ENCODE data around the gene FAM193B. TPM values are rescaled to one million over a fixed set of nuclear protein-coding genes. Genes with fewer than 3 reads are reported as not detected.
"Not testable (repeated sequence)": the region's sequence is repeated elsewhere in the genome, so short reads cannot be mapped to it uniquely, and the experiment has no call there.

Gene FAM193B
- total RNA-seq, 1 donor, result 32.6 TPM

DNA sequence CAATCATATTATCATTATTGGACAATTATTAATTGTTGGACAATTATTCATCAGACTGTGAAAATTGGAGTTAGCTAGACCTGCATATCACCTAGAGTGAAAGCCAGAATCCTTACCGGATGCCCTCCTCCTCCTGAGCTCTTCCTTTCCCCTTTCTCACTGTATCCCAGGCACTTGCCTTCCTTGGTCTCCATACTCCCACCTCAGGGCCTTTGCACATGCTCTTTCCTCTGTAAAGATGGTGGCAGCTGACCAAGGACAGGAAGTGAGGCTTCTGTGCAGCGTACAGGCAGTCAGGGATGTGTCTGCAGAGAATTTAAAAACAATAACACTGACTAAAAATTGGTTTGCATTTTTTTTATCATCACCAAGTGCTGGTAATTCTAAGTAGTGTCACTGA is 15.5 kb upstream of the FAM193B start:
- TF ChIP-seq CTCF (IDR thresholded peaks at IDR 0.05; ENCODE audit: extremely low read depth, low read depth, low read length), result no peak

GRCh38 chr5:177568326-177568725 is 14.0 kb upstream of the FAM193B start:
- Histone ChIP-seq H3K27ac (ENCODE audit: low read depth, low read length) (no peak overlapping the region), H2AFZ (ENCODE audit: low read length) (no peak overlapping the region), H3K4me2 (ENCODE audit: insufficient read depth, low read length) (no peak overlapping the region), H3K36me3 (ENCODE audit: insufficient read depth, low read length) (no peaks in the 10 kb centered on the region), H3K79me2 (ENCODE audit: insufficient read depth, low read length) (no peaks in the 10 kb centered on the region), H3K27me3 (ENCODE audit: insufficient read depth, low read length) (peaks cover 7% of the 10 kb centered on the region), H4K20me1 (ENCODE audit: insufficient read depth, low read length) (no peaks in the 10 kb centered on the region), H3K4me3 (ENCODE audit: insufficient read depth, low read length) (no peak overlapping the region), H3K9me3 (ENCODE audit: low read depth, low read length) (no peaks in the 10 kb centered on the region), H3K4me1 (ENCODE audit: insufficient read depth, low read length) (no peaks in the 10 kb centered on the region)
- DNase-seq (ENCODE audit: insufficient read length, low spot score, missing footprints), result no peak
- no peak for TF ChIP-seq CTCF (IDR thresholded peaks at IDR 0.05; ENCODE audit: extremely low read depth, low read depth, low read length)

More for the DNA sequence above, 15.5 kb upstream of the FAM193B start:
- Histone ChIP-seq H3K4me3 (ENCODE audit: insufficient read depth, low read length) (no peak overlapping the region), H3K27me3 (ENCODE audit: insufficient read depth, low read length) (no peaks in the 10 kb centered on the region), H4K20me1 (ENCODE audit: insufficient read depth, low read length) (no peaks in the 10 kb centered on the region), H3K27ac (ENCODE audit: low read depth, low read length) (no peak overlapping the region), H3K4me1 (ENCODE audit: insufficient read depth, low read length) (no peaks in the 10 kb centered on the region), H3K9me3 (ENCODE audit: low read depth, low read length) (no peaks in the 10 kb centered on the region), H3K4me2 (ENCODE audit: insufficient read depth, low read length) (no peak overlapping the region), H2AFZ (ENCODE audit: low read length) (no peak overlapping the region), H3K36me3 (ENCODE audit: insufficient read depth, low read length) (no peaks in the 10 kb centered on the region), H3K79me2 (ENCODE audit: insufficient read depth, low read length) (no peaks in the 10 kb centered on the region)
- DNase-seq (ENCODE audit: insufficient read length, low spot score, missing footprints), result no peak

GRCh38 chr5:177565046-177565445 is 10.7 kb upstream of the FAM193B start:
- Histone ChIP-seq H3K4me3 (ENCODE audit: insufficient read depth, low read length) (no peak overlapping the region), H3K4me2 (ENCODE audit: insufficient read depth, low read length) (no peak overlapping the region), H3K36me3 (ENCODE audit: insufficient read depth, low read length) (no peaks in the 10 kb centered on the region), H3K79me2 (ENCODE audit: insufficient read depth, low read length) (no peaks in the 10 kb centered on the region), H3K27ac (ENCODE audit: low read depth, low read length) (no peak overlapping the region), H3K4me1 (ENCODE audit: insufficient read depth, low read length) (no peaks in the 10 kb centered on the region), H4K20me1 (ENCODE audit: insufficient read depth, low read length) (no peaks in the 10 kb centered on the region), H3K27me3 (ENCODE audit: insufficient read depth, low read length) (peaks cover 10% of the 10 kb centered on the region), H3K9me3 (ENCODE audit: low read depth, low read length) (no peaks in the 10 kb centered on the region), H2AFZ (ENCODE audit: low read length) (no peak overlapping the region)
- no peak for TF ChIP-seq CTCF (IDR thresholded peaks at IDR 0.05; ENCODE audit: extremely low read depth, low read depth, low read length)
- peak; percentile 11 for DNase-seq (ENCODE audit: insufficient read length, low spot score, missing footprints)

DNA sequence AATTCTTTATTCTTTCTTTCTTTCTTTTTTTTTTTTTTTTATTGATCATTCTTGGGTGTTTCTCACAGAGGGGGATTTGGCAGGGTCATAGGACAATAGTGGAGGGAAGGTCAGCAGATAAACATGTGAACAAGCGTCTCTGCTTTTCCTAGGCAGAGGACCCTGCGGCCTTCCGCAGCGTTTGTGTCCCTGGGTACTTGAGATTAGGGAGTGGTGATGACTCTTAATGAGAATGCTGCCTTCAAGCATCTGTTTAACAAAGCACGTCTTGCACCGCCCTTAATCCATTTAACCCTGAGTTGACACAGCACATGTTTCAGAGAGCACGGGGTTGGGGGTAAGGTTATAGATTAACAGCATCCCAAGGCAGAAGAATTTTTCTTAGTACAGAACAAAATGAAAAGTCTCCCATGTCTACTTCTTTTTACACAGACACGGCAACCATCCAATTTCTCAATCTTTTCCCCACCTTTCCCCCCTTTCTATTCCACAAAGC is 5.1 kb upstream of the FAM193B start:
- H3K36me3 ChIP-seq (ENCODE audit: insufficient read depth, low read length); DNase-seq (ENCODE audit: insufficient read length, low spot score, missing footprints); H3K4me3 ChIP-seq (ENCODE audit: insufficient read depth, low read length); H2AFZ ChIP-seq (ENCODE audit: low read length); H4K20me1 ChIP-seq (ENCODE audit: insufficient read depth, low read length); H3K79me2 ChIP-seq (ENCODE audit: insufficient read depth, low read length); H3K4me2 ChIP-seq (ENCODE audit: insufficient read depth, low read length); H3K4me1 ChIP-seq (ENCODE audit: insufficient read depth, low read length); H3K9me3 ChIP-seq (ENCODE audit: low read depth, low read length); H3K27ac ChIP-seq (ENCODE audit: low read depth, low read length): not testable (repeated sequence)
- peaks cover 16% of the 10 kb centered on the region for H3K27me3 ChIP-seq (ENCODE audit: insufficient read depth, low read length)

Measured in osteoblast (primary cell).